ENCODE results near the gene ZNF710.

GRCh38 chr15:90055182-90055581 lies 54.1 kb downstream of the ZNF710 start:
- TF ChIP-seq CTCF (IDR thresholded peaks at IDR 0.05), result no peak
- no peak for TF ChIP-seq POLR2AphosphoS5 (IDR thresholded peaks at IDR 0.05)
- no peak for TF ChIP-seq POLR2A (IDR thresholded peaks at IDR 0.05; ENCODE audit: low read depth)
- no peak for TF ChIP-seq EP300 (IDR thresholded peaks at IDR 0.05)

All from esophagus muscularis mucosa (tissue), 4 donors.